Fibroblast of the aortic adventitia (primary cell): Measurements from ENCODE around the gene DRAP1. TPM values are rescaled to one million over a fixed set of nuclear protein-coding genes. Genes with fewer than 3 reads are reported as not detected.

Source experiments
- DNase-seq: peaks from one replicate; pipeline ENCODE4 v3.0.0-alpha.2; 2010; ENCODE audit warnings: low read depth
- H3K4me3 ChIP-seq: 2 replicates; pipeline ENCODE4 v1.5.1; 2011; ENCODE audit warnings: low read depth, mild to moderate bottlenecking, control low read depth, low read length, moderate library complexity
- CTCF ChIP-seq: IDR thresholded peaks from 2 replicates; pipeline ENCODE4 v1.5.1; 2011; ENCODE audit warnings: mild to moderate bottlenecking, low read length, control low read depth, inconsistent platforms; ENCODE audit not compliant: insufficient read depth
- total RNA-seq: library from RNA; depleted of rRNA; stranded (reverse); fragments of >200 nt; gene quantifications from 2 replicates; pipeline ENCODE4 v1.2.3, GENCODE V29; 2012; ENCODE audit warnings: low replicate concordance

Gene DRAP1
- total RNA-seq, 1 donor = 317 TPM

- no peak overlapping the region for H3K4me3 ChIP-seq
- peak; percentile 29 for TF ChIP-seq CTCF
- peak; percentile 88 for DNase-seq
Measured at GRCh38 chr11:65911682-65912568, 7.3 kb upstream of the DRAP1 start.

GRCh38 chr11:65912845-65913244 is 6.4 kb upstream of the DRAP1 start:
- no peak overlapping the region for H3K4me3 ChIP-seq
- DNase-seq = peak; percentile 87

DNA sequence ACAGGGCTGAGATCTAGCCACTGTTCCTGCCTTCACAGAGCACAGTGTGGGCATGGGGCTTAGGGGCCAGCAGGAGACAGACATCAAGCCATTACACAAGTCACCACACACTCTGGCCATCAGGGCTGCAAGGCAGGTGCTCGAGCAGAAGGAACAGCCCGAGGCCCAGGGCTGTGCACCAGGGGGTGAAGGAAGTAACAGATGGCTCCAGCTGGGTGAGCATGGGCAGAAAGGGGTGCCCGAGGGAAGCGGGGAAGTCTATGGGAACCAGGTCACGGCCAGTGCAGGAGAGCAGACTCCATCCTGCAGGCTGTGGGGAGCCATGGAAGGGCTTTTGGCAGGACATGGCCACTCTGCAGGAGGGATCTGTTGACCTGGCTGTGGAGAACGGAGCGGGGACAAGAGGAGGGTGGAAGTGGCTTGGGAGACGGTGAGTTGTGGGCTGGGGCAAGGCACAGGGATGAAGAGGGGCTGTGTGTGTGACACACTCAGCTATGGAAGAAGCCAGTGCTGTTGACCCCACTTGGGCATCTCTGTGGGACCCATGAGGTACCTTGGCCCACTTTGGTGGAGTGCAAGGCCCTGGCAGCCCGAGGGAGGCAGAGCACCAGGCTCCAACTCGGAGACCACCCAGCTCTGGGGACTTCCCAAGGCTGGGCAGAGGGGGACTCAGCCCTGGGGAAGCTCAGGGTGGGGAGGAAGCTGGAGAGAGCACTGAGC is 4.0 kb upstream of the DRAP1 start:
- DNase-seq = no peak
- no peak overlapping the region for H3K4me3 ChIP-seq
- TF ChIP-seq CTCF = no peak

More at GRCh38 chr11:65912845-65913244, 6.4 kb upstream of the DRAP1 start:
- TF ChIP-seq CTCF = no peak

DNA sequence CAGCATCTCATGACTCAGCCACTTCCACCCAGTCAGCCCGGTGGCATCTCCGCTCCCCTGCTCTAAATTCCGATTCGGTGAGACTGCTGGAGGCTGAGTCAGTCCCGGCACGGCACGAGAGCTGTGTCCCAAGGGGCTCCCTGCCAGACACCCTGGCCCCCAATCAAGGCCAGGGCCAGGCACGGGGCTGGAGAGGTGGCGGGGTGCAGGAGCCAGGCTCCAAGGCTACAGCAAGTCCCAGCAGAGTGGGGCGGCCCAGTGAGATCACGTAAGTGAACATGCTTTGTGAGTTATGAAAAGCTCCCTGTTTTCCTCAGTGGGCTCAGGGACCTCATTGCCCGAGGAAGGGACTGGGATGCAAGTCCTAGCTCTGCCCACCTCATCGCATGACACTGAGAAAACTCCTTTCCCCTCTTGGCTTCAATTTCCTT is 3.4 kb upstream of the DRAP1 start:
- peak; percentile 97 for DNase-seq
- peak overlapping the region; percentile 40 for H3K4me3 ChIP-seq
- TF ChIP-seq CTCF = no peak

DNA sequence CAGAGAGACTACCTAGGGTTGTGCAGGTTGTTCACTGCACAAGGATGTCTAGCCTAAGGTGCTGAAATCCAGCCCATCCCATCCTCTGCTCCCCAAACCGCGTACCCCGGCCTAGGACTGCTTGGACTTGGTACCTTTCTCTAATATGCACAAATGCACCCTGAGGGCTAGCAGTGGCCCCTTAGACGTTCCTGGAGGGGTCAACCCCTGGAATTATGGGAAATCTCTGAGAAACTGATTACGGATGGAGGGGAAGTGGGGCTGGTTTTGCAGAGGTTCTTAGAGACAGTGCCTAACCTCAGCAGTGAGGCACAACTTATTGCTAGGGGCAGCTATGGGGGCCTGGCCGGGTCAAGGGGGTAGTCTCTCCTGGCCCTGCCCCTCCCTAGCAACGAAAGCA is 2.8 kb upstream of the DRAP1 start:
- DNase-seq = no peak
- H3K4me3 ChIP-seq = peak overlapping the region; percentile 40
- TF ChIP-seq CTCF = no peak

GRCh38 chr11:65917077-65917433 is 2.2 kb upstream of the DRAP1 start:
- peak overlapping the region; percentile 92 for H3K4me3 ChIP-seq
- DNase-seq = no peak
- TF ChIP-seq CTCF = no peak
